ENCODE data around the gene ELAVL2.

DNA sequence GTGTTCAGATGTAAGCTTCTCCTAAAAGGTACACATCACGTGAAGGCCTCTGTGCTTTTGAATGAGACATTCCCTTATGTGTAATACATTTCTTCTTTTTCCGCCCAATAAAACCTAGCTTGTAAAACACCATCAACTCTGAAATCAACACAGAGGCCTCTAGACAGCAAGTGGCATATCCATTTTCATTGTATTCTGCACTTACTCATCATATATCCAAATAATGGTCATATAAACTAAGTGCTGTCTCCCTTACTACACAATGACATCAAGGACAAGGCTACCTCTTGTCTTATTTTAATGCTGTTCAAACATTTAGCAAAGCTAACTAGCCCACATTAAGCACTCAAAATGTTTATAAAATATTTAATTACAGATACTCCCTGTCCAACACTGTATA, 108.5 kb downstream of the ELAVL2 start:
- no peak for TF ChIP-seq CTCF (conservative IDR thresholded peaks at IDR 0.05)
- TF ChIP-seq ZFX (IDR thresholded peaks at IDR 0.05), result no peak
